Keratinocyte (primary cell): ENCODE data around the gene IPPK. TPM values are rescaled to one million over a fixed set of nuclear protein-coding genes. Genes with fewer than 3 reads are reported as not detected.
A peak's percentile ranks its signal among the peaks of the same experiment; 100 is the strongest.

ENCODE experiments used
- DNase-seq: peaks from one replicate; pipeline ENCODE4 v3.0.0-alpha.2; 2011; ENCODE audit warnings: low read depth, missing footprints, low spot score
- FAIRE-seq: peaks from 2 replicates; lab custom pipeline; 2011; peaks lifted over from hg19 to GRCh38; lab: Jason Lieb, UNC
- H2AFZ ChIP-seq: 2 replicates; pipeline ENCODE4 v1.6.0; 2012; ENCODE audit warnings: low read length, control low read depth, inconsistent platforms; ENCODE audit not compliant: control insufficient read depth
- H3K27ac ChIP-seq: 2 replicates; pipeline ENCODE4 v1.5.1; 2011; ENCODE audit warnings: low read length; ENCODE audit not compliant: control insufficient read depth, insufficient read depth
- H3K27me3 ChIP-seq: 3 replicates; pipeline ENCODE4 v1.6.0; 2011; ENCODE audit warnings: low read length; ENCODE audit not compliant: control insufficient read depth, insufficient read depth; ENCODE audit errors: extremely low read depth
- H3K36me3 ChIP-seq, 2 experiments: 2 replicates in 1 of 2; 3 replicates in 1 of 2; pipeline ENCODE4 v1.5.1; 2011; ENCODE audit warnings: low read length in 2 of 2, mild to moderate bottlenecking in 1 of 2; ENCODE audit not compliant: control insufficient read depth in 2 of 2, insufficient read depth in 2 of 2; ENCODE audit errors: extremely low read depth in 1 of 2
- H3K4me1 ChIP-seq: 3 replicates; pipeline ENCODE4 v1.5.1; 2011; ENCODE audit warnings: low read length; ENCODE audit not compliant: control insufficient read depth, insufficient read depth; ENCODE audit errors: extremely low read depth
- H3K4me2 ChIP-seq: 3 replicates; pipeline ENCODE4 v1.6.0; 2011; ENCODE audit warnings: low read depth, low read length; ENCODE audit not compliant: control insufficient read depth, insufficient read depth; ENCODE audit errors: extremely low read depth
- H3K4me3 ChIP-seq, 3 experiments: fragments of 200-600 bp in 1 of 3; sonication (generic) in 1 of 3; 2 replicates in 2 of 3; 3 replicates in 1 of 3; pipeline ENCODE4 v1.5.1; 2011 to 2016; ENCODE audit warnings: low read length in 3 of 3, mild to moderate bottlenecking in 3 of 3, control low read depth in 2 of 3, inconsistent platforms in 1 of 3, low read depth in 1 of 3, mixed read lengths in 1 of 3, mixed run types in 1 of 3, moderate library complexity in 1 of 3; ENCODE audit not compliant: control insufficient read depth in 2 of 3, insufficient read depth in 2 of 3; ENCODE audit errors: extremely low read depth in 1 of 3
- H3K79me2 ChIP-seq: 2 replicates; pipeline ENCODE4 v1.6.0; 2012; ENCODE audit warnings: low read length; ENCODE audit not compliant: control insufficient read depth, insufficient read depth
- H3K9ac ChIP-seq: 3 replicates; pipeline ENCODE4 v1.6.0; 2011; ENCODE audit warnings: low read length; ENCODE audit not compliant: control insufficient read depth, insufficient read depth; ENCODE audit errors: extremely low read depth
- H3K9me1 ChIP-seq: 3 replicates; pipeline ENCODE4 v1.6.0; 2011; ENCODE audit warnings: low read length; ENCODE audit not compliant: control insufficient read depth, insufficient read depth; ENCODE audit errors: extremely low read depth
- H3K9me3 ChIP-seq: 2 replicates; pipeline ENCODE4 v1.5.1; 2012; ENCODE audit warnings: low read depth, low read length; ENCODE audit not compliant: control insufficient read depth
- H4K20me1 ChIP-seq: 3 replicates; pipeline ENCODE4 v1.6.0; 2011; ENCODE audit warnings: low read length; ENCODE audit not compliant: control insufficient read depth, insufficient read depth; ENCODE audit errors: extremely low read depth
- EZH2 ChIP-seq: IDR thresholded peaks from one replicate; pipeline ENCODE4 v1.6.1; 2012; ENCODE audit warnings: inconsistent platforms, mild to moderate bottlenecking, low read length, moderate library complexity
- dilution Hi-C: fragments of 300-500 bp; cut with MboI; formaldehyde crosslinking; loops from one replicate; pipeline ENCODE4 v1.7.0; 2020; ENCODE audit warnings: low sequenced_read_pairs; ENCODE audit not compliant: extremely low pct_ligation_motif_present
- polyA plus RNA-seq, 5 experiments: library from polyadenylated mRNA; depleted of rRNA in 3 of 5; stranded (reverse) in 3 of 5; stranded (forward) in 1 of 5; unstranded in 1 of 5; fragments of >200 nt; gene quantifications; 1 replicate in 1 of 5; 2 replicates in 3 of 5; 3 replicates in 1 of 5; pipeline versions ENCODE4 v1.2.1 to v1.2.3, GENCODE V29; 2011 to 2012; ENCODE audit warnings: missing spikeins in 2 of 5, low read depth in 1 of 5, low replicate concordance in 1 of 5
- TF ChIP-seq, protein P1 (sequence below), 3 experiments: IDR thresholded peaks in 1 of 3; conservative IDR thresholded peaks in 1 of 3; optimal IDR thresholded peaks in 1 of 3; 2 replicates in 2 of 3; 3 replicates in 1 of 3; pipeline versions ENCODE3 to v1.5.1; 2011; ENCODE audit warnings: low read length in 3 of 3, mild to moderate bottlenecking in 3 of 3, moderate library complexity in 2 of 3, control low read depth in 1 of 3, inconsistent platforms in 1 of 3; ENCODE audit not compliant: insufficient read depth in 2 of 3; ENCODE audit errors: extremely low read depth in 1 of 3

Gene IPPK
- polyA plus RNA-seq, 1 donor (not counting 4 experiments of a cell fraction or from before 2014, with no cell fraction given) = 32.4 TPM

DNA sequence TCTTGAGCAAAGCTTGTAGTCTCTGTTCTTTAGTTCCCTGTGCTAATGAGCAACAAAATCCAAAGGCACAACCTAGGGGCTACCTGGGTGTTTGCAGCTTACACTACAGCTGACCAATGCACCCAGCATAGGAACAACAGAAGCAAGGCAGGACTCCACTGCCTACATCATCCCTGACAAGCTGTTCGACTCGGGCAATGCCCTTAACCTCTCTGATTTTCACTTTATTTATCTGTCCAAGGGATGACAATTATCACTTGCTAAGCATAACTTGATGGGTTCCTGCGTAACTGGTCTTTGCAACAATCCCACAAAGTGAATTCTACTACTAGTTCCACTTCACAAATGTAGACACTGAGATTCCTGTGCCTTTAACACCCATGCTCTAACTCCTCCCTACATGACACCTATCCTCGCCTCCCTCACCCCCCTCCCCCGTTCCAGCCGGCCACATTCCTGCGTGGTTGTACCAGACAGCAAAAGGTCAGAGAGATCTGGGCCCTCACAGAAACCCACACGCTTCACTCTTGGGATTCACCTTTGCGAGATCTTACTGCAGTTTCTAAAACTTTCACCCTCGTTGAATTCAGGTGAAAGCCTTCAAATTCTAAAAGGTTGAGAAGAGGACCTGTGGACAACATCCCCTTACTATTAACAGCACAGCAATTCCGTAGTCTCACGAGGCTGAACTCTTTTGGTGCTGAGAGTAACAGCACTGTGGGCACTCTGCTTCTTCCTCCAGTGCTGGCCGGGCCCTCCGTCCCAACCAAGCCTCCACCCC lies 995 bp downstream of the IPPK start:
- Histone ChIP-seq H3K9me1 (no peaks in the 10 kb centered on the region), H3K4me2 (peak overlapping the region; percentile 79), H3K27ac (peak overlapping the region; percentile 99), H3K9ac (peak overlapping the region; percentile 99), H2AFZ (no peak overlapping the region), H3K79me2 (peaks cover 60% of the 10 kb centered on the region), H3K4me3 (peak overlapping the region; percentile 81 to 99 (median 83)), H3K27me3 (no peaks in the 10 kb centered on the region), H3K36me3 (peaks cover 15 to 26% of the 10 kb centered on the region in 2 experiments), H3K4me1 (peaks cover 20% of the 10 kb centered on the region), H4K20me1 (peaks cover 5% of the 10 kb centered on the region), H3K9me3 (no peaks in the 10 kb centered on the region)
- no peak for DNase-seq
- dilution Hi-C loops = no loop called here
- TF ChIP-seq EZH2 = no peak
- TF ChIP-seq, protein P1, sequence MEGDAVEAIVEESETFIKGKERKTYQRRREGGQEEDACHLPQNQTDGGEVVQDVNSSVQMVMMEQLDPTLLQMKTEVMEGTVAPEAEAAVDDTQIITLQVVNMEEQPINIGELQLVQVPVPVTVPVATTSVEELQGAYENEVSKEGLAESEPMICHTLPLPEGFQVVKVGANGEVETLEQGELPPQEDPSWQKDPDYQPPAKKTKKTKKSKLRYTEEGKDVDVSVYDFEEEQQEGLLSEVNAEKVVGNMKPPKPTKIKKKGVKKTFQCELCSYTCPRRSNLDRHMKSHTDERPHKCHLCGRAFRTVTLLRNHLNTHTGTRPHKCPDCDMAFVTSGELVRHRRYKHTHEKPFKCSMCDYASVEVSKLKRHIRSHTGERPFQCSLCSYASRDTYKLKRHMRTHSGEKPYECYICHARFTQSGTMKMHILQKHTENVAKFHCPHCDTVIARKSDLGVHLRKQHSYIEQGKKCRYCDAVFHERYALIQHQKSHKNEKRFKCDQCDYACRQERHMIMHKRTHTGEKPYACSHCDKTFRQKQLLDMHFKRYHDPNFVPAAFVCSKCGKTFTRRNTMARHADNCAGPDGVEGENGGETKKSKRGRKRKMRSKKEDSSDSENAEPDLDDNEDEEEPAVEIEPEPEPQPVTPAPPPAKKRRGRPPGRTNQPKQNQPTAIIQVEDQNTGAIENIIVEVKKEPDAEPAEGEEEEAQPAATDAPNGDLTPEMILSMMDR (optimal IDR thresholded peaks at IDR 0.05 in 1 of 3, IDR thresholded peaks at IDR 0.05 in 1 of 3, conservative IDR thresholded peaks at IDR 0.05 in 1 of 3; ENCODE audit: extremely low read depth in 1 of 3, insufficient read depth in 2 of 3, low read length in 3 of 3) = no peak
- peak; percentile 46 for FAIRE-seq

DNA sequence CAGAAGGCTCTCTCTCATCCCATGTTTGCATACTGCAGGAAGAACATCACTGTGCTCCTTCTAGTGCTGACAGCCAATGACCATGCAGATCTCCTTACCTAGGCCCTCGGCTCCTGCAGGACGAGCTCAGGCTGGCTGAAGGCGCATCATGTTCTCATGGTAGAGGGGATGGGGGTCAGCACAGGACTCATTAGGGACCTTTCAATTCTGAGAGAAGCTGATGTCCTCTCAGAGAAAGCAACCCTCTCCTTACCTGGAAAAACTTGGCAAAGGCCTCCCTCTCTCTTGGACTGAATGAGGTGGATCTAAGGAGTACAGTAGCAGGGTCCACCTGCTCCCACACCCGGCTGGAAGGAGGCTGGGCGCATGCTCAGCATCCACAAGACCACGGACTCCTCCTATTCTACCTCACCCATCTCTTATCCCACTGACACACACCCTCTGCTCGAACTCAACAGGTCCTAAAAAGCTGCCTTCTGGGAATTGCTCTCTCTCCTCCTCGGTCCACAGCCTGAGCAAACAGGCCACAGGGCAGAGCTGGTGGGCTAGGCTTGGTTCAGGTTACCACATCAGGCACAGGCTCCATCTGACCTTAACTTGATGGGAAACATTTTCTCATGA lies 2.9 kb downstream of the IPPK start:
- no peak overlapping the region for H2AFZ ChIP-seq
- no peaks in the 10 kb centered on the region for H3K9me3 ChIP-seq
- TF ChIP-seq, protein P1 (optimal IDR thresholded peaks at IDR 0.05 in 1 of 3, IDR thresholded peaks at IDR 0.05 in 1 of 3, conservative IDR thresholded peaks at IDR 0.05 in 1 of 3; ENCODE audit: extremely low read depth in 1 of 3, insufficient read depth in 2 of 3, low read length in 3 of 3) = no peak
- no peak for TF ChIP-seq EZH2
- H4K20me1 ChIP-seq = peaks cover 11% of the 10 kb centered on the region
- H3K9ac ChIP-seq = no peak overlapping the region
- H3K4me2 ChIP-seq = no peak overlapping the region
- no peaks in the 10 kb centered on the region for H3K9me1 ChIP-seq
- no peak overlapping the region for H3K27ac ChIP-seq
- peaks cover 80% of the 10 kb centered on the region for H3K79me2 ChIP-seq
- no peak for DNase-seq
- dilution Hi-C loops = no loop called here
- no peaks in the 10 kb centered on the region for H3K27me3 ChIP-seq
- no peak overlapping the region for H3K4me3 ChIP-seq
- peaks cover 21 to 33% of the 10 kb centered on the region in 2 experiments for H3K36me3 ChIP-seq
- peaks cover 20% of the 10 kb centered on the region for H3K4me1 ChIP-seq
- FAIRE-seq = no peak
